HG03439 (cell line): ENCODE results near the gene SLIRP.
A peak's percentile ranks its signal among the peaks of the same experiment; 100 is the strongest.
"Not testable (repeated sequence)": the region's sequence is repeated elsewhere in the genome, so short reads cannot be mapped to it uniquely, and the experiment has no call there.

ENCODE experiments used
- ATAC-seq: cut with Tn5 transposase; IDR thresholded peaks from one replicate; pipeline ENCODE4 v1.9.1; 2021; ENCODE audit warnings: mild to moderate bottlenecking, moderate library complexity; ENCODE audit not compliant: unreplicated experiment

SLIRP gene

GRCh38 chr14:77707724-77708408 is at the start of gene SLIRP, which contains the start of gene ALKBH1:
Gene SLIRP, plus strand, starts transcription at chr14:77708103. Its CDS starts 9 bp downstream, at chr14:77708112.
Gene ALKBH1, minus strand, starts transcription at chr14:77708023. Its CDS starts 19 bp downstream, at chr14:77708004.
- ATAC-seq, result peak; percentile 97

- ATAC-seq, result no peak
These were observed 48.1 kb upstream of the SLIRP start for GRCh38 chr14:77659831-77660230.

GRCh38 chr14:77660754-77661153 is 47.1 kb upstream of the SLIRP start:
- no peak for ATAC-seq

DNA sequence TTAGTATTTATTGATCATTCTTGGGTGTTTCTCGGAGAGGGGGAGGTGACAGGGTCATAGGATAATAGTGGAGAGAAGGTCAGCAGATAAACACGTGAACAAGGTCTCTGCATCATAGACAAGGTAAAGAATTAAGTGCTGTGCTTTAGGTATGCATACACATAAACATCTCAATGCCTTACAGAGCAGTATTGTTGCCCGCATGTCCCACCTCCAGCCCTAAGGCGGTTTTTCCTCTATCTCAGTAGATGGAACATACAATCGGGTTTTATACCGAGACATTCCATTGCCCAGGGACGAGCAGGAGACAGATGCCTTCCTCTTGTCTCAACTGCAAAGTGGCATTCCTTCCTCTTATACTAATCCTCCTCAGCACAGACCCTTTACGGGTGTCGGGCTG is 46.3 kb upstream of the SLIRP start:
- ATAC-seq, result not testable (repeated sequence)

DNA sequence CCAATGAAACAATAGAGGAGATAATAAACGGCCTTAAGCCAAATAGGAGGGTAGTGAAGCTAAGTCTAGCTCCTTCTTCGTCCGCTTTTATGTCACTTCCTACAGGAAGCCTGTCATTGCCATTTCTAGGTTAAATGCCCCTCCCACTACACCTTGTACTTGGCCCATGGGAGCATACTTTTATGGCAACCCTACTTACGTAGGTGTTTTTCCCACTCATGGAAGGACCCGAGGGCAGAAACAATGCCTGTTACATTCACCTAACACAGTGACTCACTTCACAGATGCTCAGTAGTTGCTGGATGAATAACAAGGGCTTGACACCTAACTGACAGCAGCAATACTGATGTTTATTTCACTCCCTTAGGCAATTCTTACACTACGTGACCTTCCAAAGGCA is 44.6 kb upstream of the SLIRP start:
- no peak for ATAC-seq

- ATAC-seq, result no peak
These were observed 40.6 kb upstream of the SLIRP start for GRCh38 chr14:77667331-77667730.

- ATAC-seq, result no peak
These were observed 34.7 kb upstream of the SLIRP start for GRCh38 chr14:77673193-77673592.

GRCh38 chr14:77674931-77675330 is 33.0 kb upstream of the SLIRP start:
- no peak for ATAC-seq

- ATAC-seq, result no peak
These were observed 26.4 kb upstream of the SLIRP start for GRCh38 chr14:77681196-77682157.

DNA sequence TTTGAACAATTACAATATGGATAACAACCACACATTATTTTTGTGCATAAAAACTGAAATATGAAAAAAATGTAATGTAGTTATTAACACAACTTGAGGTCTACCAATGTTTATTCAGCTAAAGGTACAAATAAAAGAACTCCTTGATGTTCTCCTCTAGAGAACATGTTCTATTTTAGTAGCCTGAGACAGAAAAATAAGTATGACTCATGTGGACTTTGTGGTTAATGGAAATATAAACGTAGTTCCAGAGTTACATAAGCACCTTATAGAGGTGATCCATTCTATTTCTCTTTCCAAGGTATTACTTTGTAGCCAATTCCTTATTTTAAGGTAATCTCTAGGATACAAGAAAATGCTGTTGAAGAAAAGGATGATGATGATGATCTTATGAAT is 25.7 kb upstream of the SLIRP start:
- no peak for ATAC-seq

DNA sequence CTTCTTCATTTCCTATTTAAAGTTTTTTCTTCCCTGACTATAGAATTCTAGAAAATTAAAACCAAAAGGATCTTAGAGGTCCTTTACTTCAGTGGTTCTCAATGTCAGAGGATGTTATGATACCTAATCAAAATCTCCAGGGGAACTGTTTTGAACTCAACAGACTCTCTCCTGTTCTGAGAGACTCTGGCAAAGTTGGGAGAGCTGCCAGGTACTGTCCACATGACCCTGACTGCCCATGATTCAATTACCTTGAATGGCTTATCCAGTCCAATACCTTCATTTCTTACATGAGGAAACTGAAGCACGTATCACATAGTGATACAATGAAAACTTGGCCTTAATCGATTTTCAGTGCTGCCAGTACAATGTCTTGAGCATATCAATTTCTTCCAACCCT is 16.6 kb upstream of the SLIRP start:
- no peak for ATAC-seq

DNA sequence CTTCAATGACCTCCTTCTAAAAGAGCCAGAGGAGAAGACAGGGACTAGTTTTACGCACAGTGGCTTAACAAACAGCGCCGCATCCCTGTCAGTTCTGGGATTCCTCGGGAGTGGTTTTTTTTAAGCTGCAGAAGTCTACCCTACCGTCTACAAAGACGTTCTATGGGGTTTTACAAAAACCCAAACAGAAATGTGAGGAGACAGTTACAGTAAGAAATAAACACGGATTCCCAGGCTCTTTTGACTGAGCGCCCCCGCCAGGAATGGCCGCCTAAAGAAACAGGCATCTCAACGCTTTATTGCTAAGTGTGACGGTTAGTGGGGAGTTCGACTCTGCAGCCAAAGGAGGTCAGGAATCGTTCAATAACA is 564 bp upstream of the SLIRP start:
- peak; percentile 21 for ATAC-seq

DNA sequence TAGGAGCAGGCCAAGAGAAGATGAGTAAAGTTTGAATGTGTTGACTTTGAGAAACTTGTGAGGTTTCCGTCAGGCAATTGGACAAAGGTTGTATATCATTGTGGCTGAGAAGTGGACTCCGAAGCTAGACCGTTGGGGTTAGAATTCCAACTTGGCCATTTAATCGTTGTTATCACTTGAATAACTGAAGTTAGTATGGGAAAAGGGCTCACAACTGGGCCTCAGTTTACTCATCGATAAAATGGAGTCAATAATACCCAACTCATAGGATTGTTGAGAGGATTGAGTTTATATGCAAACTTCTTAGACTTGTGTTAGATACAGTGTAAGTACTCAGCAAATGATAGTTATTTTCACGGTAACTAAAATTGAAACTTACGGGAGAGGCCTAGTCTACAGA is 846 bp downstream of the SLIRP start:
- no peak for ATAC-seq

GRCh38 chr14:77709412-77709811 is 1.5 kb downstream of the SLIRP start:
- ATAC-seq, result no peak

GRCh38 chr14:77710364-77710763 is 2.5 kb downstream of the SLIRP start:
- ATAC-seq, result no peak

- ATAC-seq, result no peak
These were observed 7.0 kb downstream of the SLIRP start for GRCh38 chr14:77714926-77715325.

DNA sequence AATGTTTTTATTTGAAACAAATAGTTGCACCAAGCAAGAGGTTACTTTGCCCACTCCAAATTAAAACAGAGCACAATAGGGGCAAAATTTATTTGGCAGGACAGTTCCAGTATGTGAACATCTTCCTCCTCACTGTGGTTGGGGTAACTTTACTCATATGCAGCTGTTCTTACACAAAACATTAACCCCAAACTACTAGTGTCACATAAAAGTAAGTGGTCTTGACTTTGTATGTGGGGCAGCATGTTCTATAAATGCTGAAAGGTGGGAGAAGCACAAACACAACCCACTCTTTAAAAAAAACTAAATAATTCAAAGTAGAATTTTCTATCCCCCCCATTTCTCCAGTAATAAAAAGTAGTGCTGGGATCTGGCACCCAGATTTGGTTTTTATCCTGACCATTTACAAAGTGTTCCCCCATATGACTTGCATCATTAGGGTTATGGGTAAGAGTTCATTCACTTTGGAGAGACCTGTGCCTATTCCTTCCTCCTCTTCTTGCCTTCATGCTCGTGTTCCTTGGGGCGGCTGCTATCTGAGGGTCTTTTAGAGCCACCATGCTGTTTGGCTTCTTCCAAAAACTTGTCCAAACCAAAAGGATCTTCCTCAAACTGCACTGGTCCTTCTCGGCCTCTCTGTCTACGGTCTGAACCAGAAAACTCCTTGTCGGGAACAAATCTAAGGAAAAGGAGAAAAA is 9.9 kb downstream of the SLIRP start:
- ATAC-seq, result no peak

DNA sequence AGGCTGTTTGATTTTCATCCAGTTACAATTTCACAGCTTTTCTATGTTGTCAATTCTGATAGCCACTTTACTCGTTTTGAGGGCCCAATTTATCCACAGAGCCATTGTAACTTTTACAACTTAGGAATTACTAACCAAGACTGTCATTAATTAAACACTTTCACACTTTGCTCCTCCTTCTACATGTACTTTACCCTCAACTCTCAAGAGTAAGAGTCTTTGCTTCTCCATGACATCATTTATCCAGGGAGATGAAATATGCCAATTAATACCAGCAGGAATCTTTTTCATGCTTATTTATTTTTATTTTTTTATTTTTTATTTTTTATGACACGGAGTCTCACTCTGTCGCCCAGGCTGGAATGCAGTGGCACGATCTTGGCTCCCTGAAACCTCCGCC is 13.5 kb downstream of the SLIRP start:
- no peak for ATAC-seq

DNA sequence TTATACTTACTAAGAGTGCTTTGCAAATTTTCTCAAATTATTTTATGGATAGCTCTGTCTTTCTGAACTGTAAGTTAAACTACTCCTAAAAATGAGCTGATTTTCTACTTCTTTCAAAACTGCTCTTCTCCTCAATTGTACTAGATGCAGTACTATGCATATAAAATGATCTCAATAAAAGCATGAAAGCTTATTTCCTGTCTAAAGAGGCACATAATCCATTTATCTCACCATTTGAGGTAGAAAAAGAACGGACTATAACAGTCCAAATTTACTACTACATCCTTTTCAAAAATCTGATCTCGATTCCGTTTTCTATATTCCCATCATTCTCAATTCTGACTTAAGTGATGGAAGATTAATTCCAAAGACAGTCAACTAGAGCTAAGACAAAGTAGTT is 14.4 kb downstream of the SLIRP start:
- ATAC-seq, result no peak

DNA sequence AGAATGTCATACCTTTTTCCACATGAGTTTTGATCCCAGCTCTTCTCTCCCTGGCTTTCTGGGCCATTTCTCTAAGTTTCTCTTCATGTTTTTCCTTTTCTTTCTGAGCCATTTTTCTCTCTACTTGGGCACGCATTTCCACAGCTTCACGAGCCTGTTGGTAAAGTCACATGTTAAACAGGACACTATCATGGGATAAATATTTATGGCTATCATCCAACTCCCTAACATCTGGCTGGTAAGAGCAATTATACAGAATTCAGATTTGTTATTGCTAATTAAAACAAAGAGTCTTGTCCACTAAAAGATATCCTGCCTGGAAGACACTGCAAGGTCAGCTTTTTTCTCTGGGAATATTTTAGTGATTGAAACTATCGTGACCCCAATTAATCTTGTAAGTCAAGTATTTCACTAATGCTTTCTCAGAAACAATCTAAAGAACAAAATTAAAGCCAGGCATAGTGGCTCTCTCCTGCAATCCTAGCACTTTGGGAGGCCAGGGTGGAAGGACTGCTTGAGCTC is 23.1 kb downstream of the SLIRP start:
- ATAC-seq, result no peak

GRCh38 chr14:77738559-77739250 is 30.8 kb downstream of the SLIRP start:
- no peak for ATAC-seq
